Suprapubic skin (tissue), 4 donors: ENCODE data around the gene TYMP. TPM values are rescaled to one million over a fixed set of nuclear protein-coding genes. Genes with fewer than 3 reads are reported as not detected.

Experiments
- DNase-seq, 2 donors: peaks; one replicate each; pipeline ENCODE4 v3.0.0-alpha.2; 2019; ENCODE audit warnings: low spot score in 2 of 2
- H3K27ac ChIP-seq: fragments of 200-600 bp; sonication (generic); one replicate; pipeline ENCODE4 v1.5.1; 2019
- H3K27me3 ChIP-seq: fragments of 200-600 bp; sonication (generic); one replicate; pipeline ENCODE4 v1.5.1; 2019
- H3K36me3 ChIP-seq: fragments of 200-600 bp; sonication (generic); one replicate; pipeline ENCODE4 v1.5.1; 2019
- H3K4me1 ChIP-seq: fragments of 200-600 bp; sonication (generic); one replicate; pipeline ENCODE4 v1.5.1; 2019
- H3K4me3 ChIP-seq: fragments of 200-600 bp; sonication (generic); one replicate; pipeline ENCODE4 v1.5.1; 2019; ENCODE audit warnings: mild to moderate bottlenecking
- H3K9me3 ChIP-seq: fragments of 200-600 bp; sonication (generic); one replicate; pipeline ENCODE4 v1.5.1; 2019
- EP300 ChIP-seq: sonication (generic); formaldehyde crosslinking; IDR thresholded peaks from one replicate; pipeline ENCODE4 v1.6.1; 2017; ENCODE audit warnings: antibody characterized with exemption
- POLR2A ChIP-seq, 2 donors: fragments of 450-650 bp; IDR thresholded peaks; one replicate each; pipeline ENCODE4 v1.6.1; 2017; ENCODE audit warnings: antibody characterized with exemption in 2 of 2, mild to moderate bottlenecking in 2 of 2, moderate library complexity in 2 of 2
- POLR2AphosphoS5 ChIP-seq, 3 donors: sonication (generic); formaldehyde crosslinking; IDR thresholded peaks; one replicate each; pipeline ENCODE4 v1.6.1; 2017; ENCODE audit warnings: antibody characterized with exemption in 3 of 3
- WGBS: methylation state at CpG from one replicate; pipeline ENCODE4 v1.1.5; 2018; 5-methylcytosine and 5-hydroxymethylcytosine counted together
- total RNA-seq, 4 donors: library from RNA; depleted of rRNA; stranded (reverse); fragments of >200 nt; gene quantifications; one replicate each; pipeline ENCODE4 v1.1.0, GENCODE V29; 2016
- TF ChIP-seq, protein P1 (sequence below), 2 donors: fragments of 200-600 bp in 1 of 2; fragments of 450-650 bp in 1 of 2; sonication (generic) in 1 of 2; IDR thresholded peaks; one replicate each; pipeline ENCODE4 v1.5.1; 2016 to 2019; ENCODE audit warnings: antibody characterized with exemption in 2 of 2, mild to moderate bottlenecking in 1 of 2, moderate library complexity in 1 of 2

TYMP gene
- total RNA-seq, 4 donors from 2014 or later: 23.6 to 46.9 (median 30.8) TPM

DNA sequence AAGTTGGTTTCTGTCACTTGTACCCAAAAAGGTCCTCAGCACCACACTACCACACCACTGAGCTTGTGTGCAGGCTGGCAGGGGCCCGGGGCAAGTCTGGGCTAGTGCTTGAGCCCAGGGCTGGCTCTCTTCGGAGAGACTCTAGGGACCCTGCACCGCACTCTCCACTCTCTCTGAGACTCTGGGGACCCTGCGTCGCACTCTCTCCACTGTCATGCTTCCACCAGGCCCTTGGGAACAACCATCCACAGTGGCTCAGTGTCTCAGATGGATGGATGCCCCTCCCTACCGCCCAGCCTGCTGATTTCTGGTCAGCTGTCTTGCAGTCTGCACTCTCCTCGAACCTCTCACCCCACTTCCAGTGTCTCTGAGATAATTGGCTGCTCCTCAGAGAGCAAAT, 52.9 kb downstream of the TYMP start:
- H3K4me1 ChIP-seq: peaks cover 40% of the 10 kb centered on the region

More for the DNA sequence above, 52.9 kb downstream of the TYMP start:
- no peaks in the 10 kb centered on the region for H3K9me3 ChIP-seq
- H3K27me3 ChIP-seq: peaks cover 19% of the 10 kb centered on the region
- WGBS: 74% methylated on average over 6 of the region's 7 CpGs
- no peak for DNase-seq
- no peak overlapping the region for H3K27ac ChIP-seq
- TF ChIP-seq POLR2A (IDR thresholded peaks at IDR 0.05): no peak
- TF ChIP-seq, protein P1, sequence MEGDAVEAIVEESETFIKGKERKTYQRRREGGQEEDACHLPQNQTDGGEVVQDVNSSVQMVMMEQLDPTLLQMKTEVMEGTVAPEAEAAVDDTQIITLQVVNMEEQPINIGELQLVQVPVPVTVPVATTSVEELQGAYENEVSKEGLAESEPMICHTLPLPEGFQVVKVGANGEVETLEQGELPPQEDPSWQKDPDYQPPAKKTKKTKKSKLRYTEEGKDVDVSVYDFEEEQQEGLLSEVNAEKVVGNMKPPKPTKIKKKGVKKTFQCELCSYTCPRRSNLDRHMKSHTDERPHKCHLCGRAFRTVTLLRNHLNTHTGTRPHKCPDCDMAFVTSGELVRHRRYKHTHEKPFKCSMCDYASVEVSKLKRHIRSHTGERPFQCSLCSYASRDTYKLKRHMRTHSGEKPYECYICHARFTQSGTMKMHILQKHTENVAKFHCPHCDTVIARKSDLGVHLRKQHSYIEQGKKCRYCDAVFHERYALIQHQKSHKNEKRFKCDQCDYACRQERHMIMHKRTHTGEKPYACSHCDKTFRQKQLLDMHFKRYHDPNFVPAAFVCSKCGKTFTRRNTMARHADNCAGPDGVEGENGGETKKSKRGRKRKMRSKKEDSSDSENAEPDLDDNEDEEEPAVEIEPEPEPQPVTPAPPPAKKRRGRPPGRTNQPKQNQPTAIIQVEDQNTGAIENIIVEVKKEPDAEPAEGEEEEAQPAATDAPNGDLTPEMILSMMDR (IDR thresholded peaks at IDR 0.05): no peak
- TF ChIP-seq EP300: no peak
- TF ChIP-seq POLR2AphosphoS5 (IDR thresholded peaks at IDR 0.05): no peak
- no peaks in the 10 kb centered on the region for H3K36me3 ChIP-seq
- no peak overlapping the region for H3K4me3 ChIP-seq

Other genes with a start within 250 kb of the TYMP start
- 100 to 1,000 TPM; 117 to 231 (median 192) TPM for gene PLXNB2, start 222.4 kb downstream of the TYMP start, total RNA-seq
- 1 to 10 TPM; 3.3 to 5.4 (median 3.4) TPM for gene DENND6B, start 203.0 kb downstream of the TYMP start, total RNA-seq
- 10 to 100 TPM; 46.7 to 70.3 (median 64.6) TPM for gene PPP6R2, start 186.7 kb downstream of the TYMP start, total RNA-seq
- gene SBF1, start 55.0 kb downstream of the TYMP start, total RNA-seq: 100 to 1,000 TPM in 3 of 4 donors, 10 to 100 TPM in 1; 92.5 to 137 (median 115) TPM
- 1 to 10 TPM in 1 of 4 donors, under 1 TPM in 2, not detected in 1; 0.24 to 2.7 (median 0.30) TPM for gene ADM2, start 48.5 kb downstream of the TYMP start, total RNA-seq
- not detected for gene MIOX, start 43.2 kb downstream of the TYMP start, total RNA-seq
- gene LMF2, start 22.3 kb downstream of the TYMP start, total RNA-seq: 10 to 100 TPM; 28.9 to 65.6 (median 44.7) TPM
- 10 to 100 TPM; 39.6 to 51.9 (median 50.0) TPM for gene NCAPH2, start 21.8 kb downstream of the TYMP start, total RNA-seq
- 1 to 10 TPM in 3 of 4 donors, not detected in 1; 1.7 to 7.9 (median 4.7) TPM for gene SCO2, start 4.4 kb downstream of the TYMP start, total RNA-seq
- under 1 TPM in 1 of 4 donors, not detected in 3; 0.26 TPM for gene KLHDC7B, start 15.9 kb upstream of the TYMP start, total RNA-seq
- gene SYCE3, start 32.9 kb upstream of the TYMP start, total RNA-seq: not detected
- 10 to 100 TPM; 12.7 to 46.6 (median 19.2) TPM for gene CPT1B, start 48.4 kb upstream of the TYMP start, total RNA-seq
- gene CHKB, start 52.8 kb upstream of the TYMP start, total RNA-seq: 10 to 100 TPM; 43.0 to 86.5 (median 73.0) TPM
- gene MAPK8IP2, start 70.8 kb upstream of the TYMP start, total RNA-seq: 1 to 10 TPM; 2.6 to 4.4 (median 3.7) TPM
- 10 to 100 TPM; 37.0 to 51.3 (median 42.2) TPM for gene ARSA, start 98.1 kb upstream of the TYMP start, total RNA-seq
- 10 to 100 TPM in 2 of 4 donors, 1 to 10 TPM in 2; 2.9 to 15.9 (median 9.5) TPM for gene SHANK3, start 142.8 kb upstream of the TYMP start, total RNA-seq
- gene ACR, start 208.2 kb upstream of the TYMP start, total RNA-seq: not detected